ENCODE measurements around the gene PHYKPL.

DNA sequence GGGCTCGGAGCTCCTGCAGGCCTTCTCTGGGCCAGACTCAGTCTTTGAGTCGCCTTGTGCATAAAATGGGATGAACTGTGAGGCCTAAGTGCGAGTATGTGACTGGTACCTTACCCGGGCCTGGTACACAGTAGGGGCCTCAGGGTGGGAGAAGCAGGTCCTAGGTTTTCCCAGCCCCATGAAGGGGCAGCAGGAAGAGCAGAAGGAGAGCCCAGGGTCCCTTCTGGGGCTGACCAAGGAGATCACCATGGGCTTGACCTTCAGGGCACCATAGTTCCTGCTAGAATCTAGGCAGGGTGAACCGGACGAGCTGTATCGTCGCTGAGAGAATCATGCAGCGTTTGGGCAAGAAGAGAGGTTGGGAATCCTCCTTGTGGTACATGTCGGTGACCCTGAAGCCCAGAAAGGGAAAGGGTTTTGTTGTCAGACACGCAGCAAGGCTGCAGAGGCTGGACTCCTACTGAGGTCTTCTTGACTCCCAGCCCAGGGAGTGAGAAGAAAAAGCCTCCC lies 373 bp upstream of the PHYKPL start:
- TF ChIP-seq EP300 (conservative IDR thresholded peaks at IDR 0.05; ENCODE audit: poor library complexity, severe bottlenecking) (no peak), TAF1 (IDR thresholded peaks at IDR 0.05; ENCODE audit: low read depth) (no peak), MXI1 (conservative IDR thresholded peaks at IDR 0.05; ENCODE audit: poor library complexity, severe bottlenecking) (no peak)
- TF ChIP-seq, protein P1, sequence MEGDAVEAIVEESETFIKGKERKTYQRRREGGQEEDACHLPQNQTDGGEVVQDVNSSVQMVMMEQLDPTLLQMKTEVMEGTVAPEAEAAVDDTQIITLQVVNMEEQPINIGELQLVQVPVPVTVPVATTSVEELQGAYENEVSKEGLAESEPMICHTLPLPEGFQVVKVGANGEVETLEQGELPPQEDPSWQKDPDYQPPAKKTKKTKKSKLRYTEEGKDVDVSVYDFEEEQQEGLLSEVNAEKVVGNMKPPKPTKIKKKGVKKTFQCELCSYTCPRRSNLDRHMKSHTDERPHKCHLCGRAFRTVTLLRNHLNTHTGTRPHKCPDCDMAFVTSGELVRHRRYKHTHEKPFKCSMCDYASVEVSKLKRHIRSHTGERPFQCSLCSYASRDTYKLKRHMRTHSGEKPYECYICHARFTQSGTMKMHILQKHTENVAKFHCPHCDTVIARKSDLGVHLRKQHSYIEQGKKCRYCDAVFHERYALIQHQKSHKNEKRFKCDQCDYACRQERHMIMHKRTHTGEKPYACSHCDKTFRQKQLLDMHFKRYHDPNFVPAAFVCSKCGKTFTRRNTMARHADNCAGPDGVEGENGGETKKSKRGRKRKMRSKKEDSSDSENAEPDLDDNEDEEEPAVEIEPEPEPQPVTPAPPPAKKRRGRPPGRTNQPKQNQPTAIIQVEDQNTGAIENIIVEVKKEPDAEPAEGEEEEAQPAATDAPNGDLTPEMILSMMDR (IDR thresholded peaks at IDR 0.05; ENCODE audit: poor library complexity, severe bottlenecking), result no peak

All from neural cell (in vitro differentiated cells).